HG03378 (cell line): ENCODE results near the gene SCEL.
"Not testable (repeated sequence)": the region's sequence is repeated elsewhere in the genome, so short reads cannot be mapped to it uniquely, and the experiment has no call there.

Experiments used
- ATAC-seq: cut with Tn5 transposase; IDR thresholded peaks from one replicate; pipeline ENCODE4 v1.9.1; 2021; ENCODE audit warnings: mild to moderate bottlenecking, moderate library complexity; ENCODE audit not compliant: unreplicated experiment

Gene SCEL

GRCh38 chr13:77650409-77650808 is 114.9 kb downstream of the SCEL start:
- no peak for ATAC-seq

GRCh38 chr13:77653301-77653700 is 117.8 kb downstream of the SCEL start:
- no peak for ATAC-seq

DNA sequence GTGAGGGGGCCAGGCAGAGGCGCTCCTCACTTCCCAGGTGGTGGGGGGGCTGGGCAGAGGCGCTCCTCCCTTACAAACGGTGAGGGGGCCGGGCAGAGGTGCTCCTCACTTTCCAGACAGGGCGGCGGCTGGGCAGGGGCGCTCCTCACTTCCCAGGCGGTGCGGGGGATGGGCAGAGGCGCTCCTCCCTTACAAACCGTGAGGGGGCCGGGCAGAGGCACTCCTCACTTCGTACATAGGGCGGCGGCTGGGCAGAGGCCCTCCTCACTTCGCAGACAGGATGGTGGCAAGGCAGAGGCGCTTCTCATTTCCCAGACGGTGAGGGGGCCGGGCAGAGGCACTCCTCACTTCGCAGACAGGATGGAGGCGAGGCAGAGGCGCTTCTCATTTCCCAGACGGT is 124.5 kb downstream of the SCEL start:
- not testable (repeated sequence) for ATAC-seq

- ATAC-seq = no peak
Measured at GRCh38 chr13:77660841-77661250, 125.3 kb downstream of the SCEL start.

DNA sequence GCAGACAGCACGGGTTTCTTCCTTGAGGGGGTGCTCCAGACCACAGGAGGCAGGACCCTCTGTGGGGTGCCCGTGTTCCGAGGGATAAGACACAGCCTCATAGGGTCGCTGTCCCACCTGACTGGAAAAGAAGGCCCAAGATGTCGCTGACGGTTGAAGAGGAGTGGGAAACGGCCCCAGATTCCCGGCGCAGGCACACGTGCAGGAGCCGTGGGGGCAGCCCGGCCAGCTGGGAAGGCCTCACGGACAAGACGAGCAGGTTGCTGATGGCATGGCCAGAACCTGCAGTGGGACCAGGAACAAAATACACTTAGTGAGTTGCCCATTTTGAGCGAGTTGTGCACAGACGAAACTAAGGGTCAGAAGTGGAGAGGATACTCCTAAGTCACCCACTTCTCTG is 126.8 kb downstream of the SCEL start:
- ATAC-seq = not testable (repeated sequence)

GRCh38 chr13:77662831-77663230 is 127.3 kb downstream of the SCEL start:
- ATAC-seq = not testable (repeated sequence)

DNA sequence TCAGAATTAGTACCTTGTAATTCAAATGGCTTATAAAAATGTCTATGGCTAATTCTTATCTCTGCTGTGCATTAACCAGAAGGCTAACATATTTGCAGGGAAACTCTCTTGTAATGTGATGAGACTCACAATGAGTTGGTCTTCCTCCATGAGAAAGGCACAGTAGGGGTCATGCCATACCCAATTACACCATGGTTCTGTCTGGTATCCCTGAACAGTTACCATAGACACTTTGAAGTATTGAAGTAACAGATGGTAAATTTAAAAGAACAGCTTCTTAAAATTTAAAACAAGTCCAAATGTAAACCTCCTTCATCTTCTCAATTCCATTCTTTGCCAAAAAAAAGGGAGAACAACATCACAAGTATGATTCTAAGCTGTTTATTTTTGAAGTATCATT is 139.3 kb downstream of the SCEL start:
- ATAC-seq = no peak

GRCh38 chr13:77678691-77679235 is 143.3 kb downstream of the SCEL start:
- no peak for ATAC-seq

- no peak for ATAC-seq
Measured at GRCh38 chr13:77687799-77688198, 152.3 kb downstream of the SCEL start.

GRCh38 chr13:77691871-77692270 is 156.4 kb downstream of the SCEL start:
- ATAC-seq = no peak

GRCh38 chr13:77692746-77693448 is 157.4 kb downstream of the SCEL start:
- no peak for ATAC-seq

- ATAC-seq = no peak
Measured at GRCh38 chr13:77693449-77693940, 158.0 kb downstream of the SCEL start.
